Placental epithelial cell (primary cell): ENCODE data around the gene PYY. TPM values are rescaled to one million over a fixed set of nuclear protein-coding genes. Genes with fewer than 3 reads are reported as not detected.

Source experiments
- total RNA-seq: library from RNA; depleted of rRNA; stranded (reverse); fragments of >200 nt; gene quantifications from 2 replicates; pipeline ENCODE4 v1.2.3, GENCODE V29; 2012

PYY gene
- not detected in 2 replicates for total RNA-seq

GRCh38 chr17:43953746-43954145, at the start of gene PYY:
PYY (minus strand) TSS chr17:43953940; CDS start chr17:43953483, 457 bp downstream.

GRCh38 chr17:43942051-43942685, 11.6 kb downstream of the PYY start, which contains the start of gene PPY:
PPY (minus strand) TSS chr17:43942476; CDS start chr17:43941654, 822 bp downstream.

GRCh38 chr17:43907425-43907981, 46.2 kb downstream of the PYY start, which contains the start of gene MPP2:
MPP2 (minus strand) TSS chr17:43907536; CDS start chr17:43904460, 3,076 bp downstream.

Other genes starting within 250 kb of the PYY start
- not detected in 2 replicates for gene SOST, start 195.1 kb downstream of the PYY start, total RNA-seq
- 38.5 and 58.7 TPM in 2 replicates for gene DUSP3, start 175.0 kb downstream of the PYY start, total RNA-seq
- gene CFAP97D1, start 173.5 kb downstream of the PYY start, total RNA-seq: not detected in 2 replicates
- gene MPP3, start 120.8 kb downstream of the PYY start, total RNA-seq: 10.6 and 11.4 TPM in 2 replicates
- gene CD300LG, start 106.8 kb downstream of the PYY start, total RNA-seq: not detected in 2 replicates
- 0.43 and 0.79 TPM in 2 replicates for gene MPP2, start 46.4 kb downstream of the PYY start, total RNA-seq
- gene PPY, start 11.5 kb downstream of the PYY start, total RNA-seq: not detected in 2 replicates
- 2.4 and 2.5 TPM in 2 replicates for gene NAGS, start 50.7 kb upstream of the PYY start, total RNA-seq
- gene TMEM101, start 61.0 kb upstream of the PYY start, total RNA-seq: 60.3 and 125 TPM in 2 replicates
- gene LSM12, start 112.7 kb upstream of the PYY start, total RNA-seq: 20.8 and 50.0 TPM in 2 replicates
- gene G6PC3, start 116.8 kb upstream of the PYY start, total RNA-seq: 11.8 and 24.2 TPM in 2 replicates
- 27.3 and 35.7 TPM in 2 replicates for gene HDAC5, start 169.7 kb upstream of the PYY start, total RNA-seq
- 1.5 and 1.6 TPM in 2 replicates for gene HROB, start 188.0 kb upstream of the PYY start, total RNA-seq
- 0.11 TPM in 1 of 2 replicates, not detected in the other for gene ASB16, start 216.8 kb upstream of the PYY start, total RNA-seq
- gene TMUB2, start 233.0 kb upstream of the PYY start, total RNA-seq: 34.3 and 44.4 TPM in 2 replicates
- 56.1 and 60.1 TPM in 2 replicates for gene ATXN7L3, start 245.9 kb upstream of the PYY start, total RNA-seq